BE2C (cell line): ENCODE measurements around the gene ARFGAP3.

Experiments
- DNase-seq: peaks from one replicate; pipeline ENCODE4 v3.0.0-alpha.2; 2020
- H3K27me3 ChIP-seq: fragments of 250-450 bp; sonication (Bioruptor Pico); 2 replicates; pipeline ENCODE4 v1.5.1; 2020; ENCODE audit warnings: mild to moderate bottlenecking
- H3K36me3 ChIP-seq: fragments of 250-450 bp; sonication (Bioruptor Pico); 2 replicates; pipeline ENCODE4 v1.5.1; 2020; ENCODE audit warnings: mild to moderate bottlenecking
- H3K4me1 ChIP-seq: fragments of 250-450 bp; sonication (Bioruptor Pico); 2 replicates; pipeline ENCODE4 v1.5.1; 2020
- H3K4me3 ChIP-seq: 2 replicates; pipeline ENCODE4 v1.5.1; 2011; ENCODE audit warnings: low read depth, low read length
- H3K9me3 ChIP-seq: fragments of 250-450 bp; sonication (Bioruptor Pico); 2 replicates; pipeline ENCODE4 v1.5.1; 2020
- TF ChIP-seq, protein P1 (sequence below): IDR thresholded peaks from 2 replicates; pipeline ENCODE4 v1.5.1; 2012; ENCODE audit warnings: mild to moderate bottlenecking, low read depth, low read length

ARFGAP3 gene

GRCh38 chr22:42856179-42856864 is 751 bp downstream of the ARFGAP3 start:
- Histone ChIP-seq H3K36me3 (no peaks in the 10 kb centered on the region), H3K4me1 (no peaks in the 10 kb centered on the region), H3K27me3 (no peaks in the 10 kb centered on the region; the same call in 1 of the 2 replicates), H3K4me3 (peak overlapping the region; percentile 84), H3K9me3 (peaks cover 5% of the 10 kb centered on the region; the same call in 1 of the 2 replicates)
- no peak for DNase-seq
- TF ChIP-seq, protein P1, sequence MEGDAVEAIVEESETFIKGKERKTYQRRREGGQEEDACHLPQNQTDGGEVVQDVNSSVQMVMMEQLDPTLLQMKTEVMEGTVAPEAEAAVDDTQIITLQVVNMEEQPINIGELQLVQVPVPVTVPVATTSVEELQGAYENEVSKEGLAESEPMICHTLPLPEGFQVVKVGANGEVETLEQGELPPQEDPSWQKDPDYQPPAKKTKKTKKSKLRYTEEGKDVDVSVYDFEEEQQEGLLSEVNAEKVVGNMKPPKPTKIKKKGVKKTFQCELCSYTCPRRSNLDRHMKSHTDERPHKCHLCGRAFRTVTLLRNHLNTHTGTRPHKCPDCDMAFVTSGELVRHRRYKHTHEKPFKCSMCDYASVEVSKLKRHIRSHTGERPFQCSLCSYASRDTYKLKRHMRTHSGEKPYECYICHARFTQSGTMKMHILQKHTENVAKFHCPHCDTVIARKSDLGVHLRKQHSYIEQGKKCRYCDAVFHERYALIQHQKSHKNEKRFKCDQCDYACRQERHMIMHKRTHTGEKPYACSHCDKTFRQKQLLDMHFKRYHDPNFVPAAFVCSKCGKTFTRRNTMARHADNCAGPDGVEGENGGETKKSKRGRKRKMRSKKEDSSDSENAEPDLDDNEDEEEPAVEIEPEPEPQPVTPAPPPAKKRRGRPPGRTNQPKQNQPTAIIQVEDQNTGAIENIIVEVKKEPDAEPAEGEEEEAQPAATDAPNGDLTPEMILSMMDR, result no peak

DNA sequence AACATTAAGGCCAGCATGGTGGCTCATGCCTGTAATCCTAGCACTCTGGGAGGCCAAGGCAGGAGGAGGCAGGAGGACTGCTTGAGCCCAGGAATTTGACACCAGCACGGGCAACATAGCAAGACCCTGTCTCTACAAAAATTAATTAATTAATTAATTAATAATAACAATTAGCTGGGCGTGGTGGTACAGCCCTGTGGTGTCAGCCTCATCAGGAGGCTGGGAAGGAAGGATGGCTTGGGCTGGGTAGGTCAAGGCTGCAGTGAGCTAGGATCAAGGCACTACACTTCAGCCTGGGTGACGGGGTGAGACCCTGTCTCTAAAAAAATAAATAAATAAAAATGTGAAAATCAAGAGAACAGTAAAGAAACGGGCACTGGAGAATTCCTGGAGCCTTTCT is 1.4 kb downstream of the ARFGAP3 start:
- TF ChIP-seq, protein P1, result no peak
- no peaks in the 10 kb centered on the region for H3K36me3 ChIP-seq
- no peaks in the 10 kb centered on the region for H3K4me1 ChIP-seq
- peak overlapping the region; percentile 84 for H3K4me3 ChIP-seq
- H3K27me3 ChIP-seq, result no peaks in the 10 kb centered on the region; the same call in 1 of the 2 replicates
- peaks cover 5% of the 10 kb centered on the region; the same call in 1 of the 2 replicates for H3K9me3 ChIP-seq
- no peak for DNase-seq

GRCh38 chr22:42855211-42855610 is 1.9 kb downstream of the ARFGAP3 start:
- H3K9me3 ChIP-seq, result peaks cover 5% of the 10 kb centered on the region; the same call in 1 of the 2 replicates
- no peaks in the 10 kb centered on the region for H3K4me1 ChIP-seq
- H3K27me3 ChIP-seq, result no peaks in the 10 kb centered on the region; the same call in 1 of the 2 replicates
- no peaks in the 10 kb centered on the region for H3K36me3 ChIP-seq
- no peak for DNase-seq
- no peak overlapping the region for H3K4me3 ChIP-seq
- TF ChIP-seq, protein P1, result no peak

- H3K4me3 ChIP-seq, result no peak overlapping the region
- H3K9me3 ChIP-seq, result no peaks in the 10 kb centered on the region
- H3K27me3 ChIP-seq, result no peaks in the 10 kb centered on the region
- no peak for DNase-seq
- TF ChIP-seq, protein P1, result no peak
- H3K4me1 ChIP-seq, result no peaks in the 10 kb centered on the region
- no peaks in the 10 kb centered on the region for H3K36me3 ChIP-seq
These were observed 8.0 kb downstream of the ARFGAP3 start for GRCh38 chr22:42848941-42849550.

- DNase-seq, result no peak
- no peaks in the 10 kb centered on the region for H3K9me3 ChIP-seq
- H3K4me1 ChIP-seq, result no peaks in the 10 kb centered on the region
These were observed 10.0 kb downstream of the ARFGAP3 start for GRCh38 chr22:42847110-42847509.

More at GRCh38 chr22:42847110-42847509, 10.0 kb downstream of the ARFGAP3 start:
- Histone ChIP-seq H3K4me3 (no peak overlapping the region), H3K36me3 (no peaks in the 10 kb centered on the region), H3K27me3 (no peaks in the 10 kb centered on the region)
- TF ChIP-seq, protein P1, result no peak
